HepG2 (cell line): ENCODE measurements around the gene NEMP2. TPM values are rescaled to one million over a fixed set of nuclear protein-coding genes. Genes with fewer than 3 reads are reported as not detected.

ENCODE experiments used
- ATAC-seq: fragments of 200-7000 bp; cut with Tn5 transposase; 3 replicates; pipeline ENCODE4 v1.9.1; 2020; ENCODE audit warnings: mild to moderate bottlenecking, moderate library complexity
- BruUV-seq: library from RNA; stranded (reverse); fragments of 400-500 nt; replicated peaks from 2 replicates; lab custom pipeline; 2021; lab: Mats Ljungman, UMichigan
- CTCF ChIA-PET: fragments of 300-600 bp; formaldehyde crosslinking; extraction: SDS; loops from one replicate; lab custom pipeline; 2021; ENCODE audit warnings: low total read pairs, inconsistent platforms, low intra/inter-chr PET ratio; lab: Yijun Ruan, JAX
- POLR2A ChIA-PET: fragments of 350-600 bp; sonication (Branson Sonifier 250); formaldehyde crosslinking; loops from one replicate; lab custom pipeline; 2020; ENCODE audit warnings: antibody characterized with exemption, inconsistent platforms; lab: Yijun Ruan, JAX
- DNase-seq: peaks from one replicate; pipeline ENCODE4 v3.0.0-alpha.2; 2015; ENCODE audit warnings: low spot score
- FAIRE-seq: peaks from 3 replicates; lab custom pipeline; 2011; peaks lifted over from hg19 to GRCh38; lab: Jason Lieb, UNC
- H2AFZ ChIP-seq: one replicate; pipeline ENCODE4 v1.6.1; 2011; ENCODE audit warnings: low read length, inconsistent platforms
- H3K27ac ChIP-seq: fragments of 300-600 bp; 3 replicates; pipeline ENCODE4 v1.8.0; 2011; ENCODE audit warnings: mixed run types, mild to moderate bottlenecking, mixed read lengths, low read length, inconsistent platforms; ENCODE audit not compliant: insufficient read depth; ENCODE audit errors: extremely low read length
- H3K27me3 ChIP-seq, 2 experiments: fragments of 200-600 bp in 1 of 2; 2 replicates in 1 of 2; 3 replicates in 1 of 2; pipeline versions ENCODE4 v1.6.0 to v1.8.0; 2011; ENCODE audit warnings: low read length in 2 of 2, mild to moderate bottlenecking in 2 of 2, moderate library complexity in 2 of 2, inconsistent platforms in 1 of 2; ENCODE audit not compliant: insufficient read depth in 2 of 2, control insufficient read depth in 1 of 2
- H3K36me3 ChIP-seq, 2 experiments: fragments of 200-600 bp in 1 of 2; replicated peaks in 1 of 2; 2 replicates in 1 of 2; 3 replicates in 1 of 2; pipeline versions ENCODE4 v1.5.1 to v1.8.0; 2011; ENCODE audit warnings: low read length in 2 of 2, inconsistent platforms in 1 of 2; ENCODE audit not compliant: insufficient read depth in 2 of 2, control insufficient read depth in 1 of 2
- H3K4me1 ChIP-seq: 2 replicates; pipeline ENCODE4 v1.5.1; 2012; ENCODE audit warnings: low read length, inconsistent platforms; ENCODE audit not compliant: insufficient read depth
- H3K4me2 ChIP-seq: 2 replicates; pipeline ENCODE4 v1.6.0; 2011; ENCODE audit warnings: low read depth, low read length, inconsistent platforms
- H3K4me3 ChIP-seq, 3 experiments: fragments of 200-600 bp in 1 of 3; sonication (generic), shearing (Covaris generic) in 1 of 3; replicated peaks in 1 of 3; 2 replicates each; pipeline ENCODE4 v1.5.1; 2011 to 2016; ENCODE audit warnings: low read length in 3 of 3, inconsistent platforms in 2 of 3, low read depth in 2 of 3, mild to moderate bottlenecking in 2 of 3, control low read depth in 1 of 3, mixed read lengths in 1 of 3; ENCODE audit not compliant: insufficient read depth in 1 of 3
- H3K79me2 ChIP-seq: one replicate; pipeline ENCODE4 v1.6.1; 2011; ENCODE audit warnings: low read length, inconsistent platforms; ENCODE audit not compliant: insufficient read depth
- H3K9ac ChIP-seq: 2 replicates; pipeline ENCODE4 v1.6.0; 2011; ENCODE audit warnings: mild to moderate bottlenecking, low read depth, low read length, inconsistent platforms; ENCODE audit not compliant: insufficient read depth
- H3K9me3 ChIP-seq: 2 replicates; pipeline ENCODE4 v1.5.1; 2012; ENCODE audit warnings: mild to moderate bottlenecking, low read length
- H4K20me1 ChIP-seq: 2 replicates; pipeline ENCODE4 v1.6.0; 2011; ENCODE audit warnings: inconsistent platforms, mild to moderate bottlenecking, low read length, moderate library complexity; ENCODE audit not compliant: insufficient read depth
- CENPBD1 ChIP-seq: sonication (generic); formaldehyde crosslinking; IDR thresholded peaks from 2 replicates; pipeline ENCODE4 v1.8.0; 2022; ENCODE audit warnings: missing genetic modification reagents, low read depth, mild to moderate bottlenecking, borderline replicate concordance
- ETV6 ChIP-seq: sonication (generic); formaldehyde crosslinking; conservative IDR thresholded peaks from 2 replicates; pipeline ENCODE4 v1.4.0; 2020; ENCODE audit warnings: missing genetic modification reagents
- PAF1 ChIP-seq: IDR thresholded peaks from 2 replicates; pipeline ENCODE4 v1.6.1; 2016; ENCODE audit warnings: missing genetic modification reagents, missing compliant biosample characterization
- SALL1 ChIP-seq: sonication (generic); formaldehyde crosslinking; IDR thresholded peaks from 2 replicates; pipeline ENCODE4 v1.8.0; 2022; ENCODE audit warnings: mild to moderate bottlenecking, missing genetic modification reagents
- SSRP1 ChIP-seq: IDR thresholded peaks from 2 replicates; pipeline ENCODE4 v1.6.1; 2016; ENCODE audit warnings: control low read depth
- TSC22D2 ChIP-seq: sonication (generic); formaldehyde crosslinking; IDR thresholded peaks from 2 replicates; pipeline ENCODE4 v1.5.1; 2020; ENCODE audit warnings: missing genetic modification reagents, mild to moderate bottlenecking, borderline replicate concordance
- ZNF180 ChIP-seq: sonication (generic); formaldehyde crosslinking; IDR thresholded peaks from 2 replicates; pipeline ENCODE4 v1.4.0; 2020; ENCODE audit warnings: low read depth, missing genetic modification reagents, borderline replicate concordance
- ZNF256 ChIP-seq: sonication (generic); formaldehyde crosslinking; conservative IDR thresholded peaks from 2 replicates; pipeline ENCODE4 v1.4.0; 2020; ENCODE audit warnings: missing genetic modification reagents
- ZNF709 ChIP-seq: sonication (generic); formaldehyde crosslinking; IDR thresholded peaks from 2 replicates; pipeline ENCODE4 v1.5.0; 2020; ENCODE audit warnings: mild to moderate bottlenecking, missing genetic modification reagents
- WGBS: methylation state at CpG from one replicate; pipeline ENCODE4 v1.1.6; 2017; ENCODE audit warnings: low lambda C conversion rate; 5-methylcytosine and 5-hydroxymethylcytosine counted together
- in situ Hi-C: cut with HindIII; loops from 2 replicates; pipeline ENCODE4 v1.10.0; 2017; ENCODE audit warnings: low pct_unique_long_range_greater_than_20kb; ENCODE audit not compliant: extremely low pct_ligation_motif_present
- intact Hi-C: fragments of 100-400 bp; cut with micrococcal nuclease; formaldehyde crosslinking; loops from one replicate; pipeline ENCODE4 v1.10.0; 2022; ENCODE audit not compliant: unreplicated experiment
- polyA plus RNA-seq, 8 experiments: library from polyadenylated mRNA; depleted of rRNA in 3 of 8; stranded (reverse) in 7 of 8; unstranded in 1 of 8; fragments of >200 nt; fragmentation: Illumina TruSeq in 4 of 8; extraction: Trizol in 4 of 8; gene quantifications; 2 replicates each; pipeline versions ENCODE4 v1.2.1 to v1.2.3, GENCODE V29; 2011 to 2016; ENCODE audit warnings: low read depth in 4 of 8, missing spikeins in 1 of 8, mixed read lengths in 1 of 8; ENCODE audit not compliant: insufficient read depth in 1 of 8
- total RNA-seq, 5 experiments: library from RNA; depleted of rRNA; stranded (reverse); fragments of >200 nt; fragmentation: Illumina TruSeq; extraction: Trizol; gene quantifications; 2 replicates each; pipeline ENCODE4 v1.2.3, GENCODE V29; 2016; ENCODE audit warnings: low read depth in 1 of 5
- TF ChIP-seq, protein P1 (sequence below): sonication (generic); formaldehyde crosslinking; IDR thresholded peaks from 2 replicates; pipeline ENCODE4 v1.4.0; 2020; ENCODE audit warnings: mild to moderate bottlenecking, missing genetic modification reagents
- TF ChIP-seq, protein P2 (sequence below): sonication (generic); formaldehyde crosslinking; IDR thresholded peaks from 2 replicates; pipeline ENCODE4; 2020; ENCODE audit warnings: missing genetic modification reagents, mild to moderate bottlenecking, borderline replicate concordance
- TF ChIP-seq, protein P3 (sequence below): sonication (generic); formaldehyde crosslinking; IDR thresholded peaks from 2 replicates; pipeline ENCODE4 v1.4.0; 2020; ENCODE audit warnings: missing genetic modification reagents, borderline replicate concordance

The NEMP2 gene
- total and polyA plus RNA-seq, 2 of the 13 experiments (the other 11 are each of a cell fraction or from before 2014, with no cell fraction given) = 2.4 to 9.8 TPM

GRCh38 chr2:190561094-190561493 lies 26.6 kb upstream of the NEMP2 start:
- no peak overlapping the region for H3K4me2 ChIP-seq
- no peaks in the 10 kb centered on the region for H3K79me2 ChIP-seq
- no peaks in the 10 kb centered on the region for H4K20me1 ChIP-seq
- in situ Hi-C loops = no loop called here
- ChIA-PET POLR2A (no interaction called here), CTCF (no interaction called here)
- ATAC-seq = no peak
- FAIRE-seq = no peak
- no peak overlapping the region for H3K4me3 ChIP-seq
- BruUV-seq = no TSS peak
- no peak for DNase-seq
- no peaks in the 10 kb centered on the region for H3K9me3 ChIP-seq
- no peaks in the 10 kb centered on the region for H3K36me3 ChIP-seq
- H3K4me1 ChIP-seq = no peaks in the 10 kb centered on the region
- H3K27me3 ChIP-seq = no peaks in the 10 kb centered on the region
- no peak overlapping the region for H3K9ac ChIP-seq
- no peak overlapping the region for H3K27ac ChIP-seq
- intact Hi-C loops = no loop called here
- H2AFZ ChIP-seq = no peak overlapping the region
- WGBS = 32% methylated on average over 3 of the region's 3 CpGs
- no peak for TF ChIP-seq SALL1 (CRISPR knock-in tag)
- TF ChIP-seq SSRP1 (CRISPR knock-in tag) = no peak
- TF ChIP-seq, protein P1, sequence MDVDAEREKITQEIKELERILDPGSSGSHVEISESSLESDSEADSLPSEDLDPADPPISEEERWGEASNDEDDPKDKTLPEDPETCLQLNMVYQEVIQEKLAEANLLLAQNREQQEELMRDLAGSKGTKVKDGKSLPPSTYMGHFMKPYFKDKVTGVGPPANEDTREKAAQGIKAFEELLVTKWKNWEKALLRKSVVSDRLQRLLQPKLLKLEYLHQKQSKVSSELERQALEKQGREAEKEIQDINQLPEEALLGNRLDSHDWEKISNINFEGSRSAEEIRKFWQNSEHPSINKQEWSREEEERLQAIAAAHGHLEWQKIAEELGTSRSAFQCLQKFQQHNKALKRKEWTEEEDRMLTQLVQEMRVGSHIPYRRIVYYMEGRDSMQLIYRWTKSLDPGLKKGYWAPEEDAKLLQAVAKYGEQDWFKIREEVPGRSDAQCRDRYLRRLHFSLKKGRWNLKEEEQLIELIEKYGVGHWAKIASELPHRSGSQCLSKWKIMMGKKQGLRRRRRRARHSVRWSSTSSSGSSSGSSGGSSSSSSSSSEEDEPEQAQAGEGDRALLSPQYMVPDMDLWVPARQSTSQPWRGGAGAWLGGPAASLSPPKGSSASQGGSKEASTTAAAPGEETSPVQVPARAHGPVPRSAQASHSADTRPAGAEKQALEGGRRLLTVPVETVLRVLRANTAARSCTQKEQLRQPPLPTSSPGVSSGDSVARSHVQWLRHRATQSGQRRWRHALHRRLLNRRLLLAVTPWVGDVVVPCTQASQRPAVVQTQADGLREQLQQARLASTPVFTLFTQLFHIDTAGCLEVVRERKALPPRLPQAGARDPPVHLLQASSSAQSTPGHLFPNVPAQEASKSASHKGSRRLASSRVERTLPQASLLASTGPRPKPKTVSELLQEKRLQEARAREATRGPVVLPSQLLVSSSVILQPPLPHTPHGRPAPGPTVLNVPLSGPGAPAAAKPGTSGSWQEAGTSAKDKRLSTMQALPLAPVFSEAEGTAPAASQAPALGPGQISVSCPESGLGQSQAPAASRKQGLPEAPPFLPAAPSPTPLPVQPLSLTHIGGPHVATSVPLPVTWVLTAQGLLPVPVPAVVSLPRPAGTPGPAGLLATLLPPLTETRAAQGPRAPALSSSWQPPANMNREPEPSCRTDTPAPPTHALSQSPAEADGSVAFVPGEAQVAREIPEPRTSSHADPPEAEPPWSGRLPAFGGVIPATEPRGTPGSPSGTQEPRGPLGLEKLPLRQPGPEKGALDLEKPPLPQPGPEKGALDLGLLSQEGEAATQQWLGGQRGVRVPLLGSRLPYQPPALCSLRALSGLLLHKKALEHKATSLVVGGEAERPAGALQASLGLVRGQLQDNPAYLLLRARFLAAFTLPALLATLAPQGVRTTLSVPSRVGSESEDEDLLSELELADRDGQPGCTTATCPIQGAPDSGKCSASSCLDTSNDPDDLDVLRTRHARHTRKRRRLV (CRISPR knock-in tag) = no peak
- no peak for TF ChIP-seq ETV6 (CRISPR knock-in tag)
- TF ChIP-seq, protein P2, sequence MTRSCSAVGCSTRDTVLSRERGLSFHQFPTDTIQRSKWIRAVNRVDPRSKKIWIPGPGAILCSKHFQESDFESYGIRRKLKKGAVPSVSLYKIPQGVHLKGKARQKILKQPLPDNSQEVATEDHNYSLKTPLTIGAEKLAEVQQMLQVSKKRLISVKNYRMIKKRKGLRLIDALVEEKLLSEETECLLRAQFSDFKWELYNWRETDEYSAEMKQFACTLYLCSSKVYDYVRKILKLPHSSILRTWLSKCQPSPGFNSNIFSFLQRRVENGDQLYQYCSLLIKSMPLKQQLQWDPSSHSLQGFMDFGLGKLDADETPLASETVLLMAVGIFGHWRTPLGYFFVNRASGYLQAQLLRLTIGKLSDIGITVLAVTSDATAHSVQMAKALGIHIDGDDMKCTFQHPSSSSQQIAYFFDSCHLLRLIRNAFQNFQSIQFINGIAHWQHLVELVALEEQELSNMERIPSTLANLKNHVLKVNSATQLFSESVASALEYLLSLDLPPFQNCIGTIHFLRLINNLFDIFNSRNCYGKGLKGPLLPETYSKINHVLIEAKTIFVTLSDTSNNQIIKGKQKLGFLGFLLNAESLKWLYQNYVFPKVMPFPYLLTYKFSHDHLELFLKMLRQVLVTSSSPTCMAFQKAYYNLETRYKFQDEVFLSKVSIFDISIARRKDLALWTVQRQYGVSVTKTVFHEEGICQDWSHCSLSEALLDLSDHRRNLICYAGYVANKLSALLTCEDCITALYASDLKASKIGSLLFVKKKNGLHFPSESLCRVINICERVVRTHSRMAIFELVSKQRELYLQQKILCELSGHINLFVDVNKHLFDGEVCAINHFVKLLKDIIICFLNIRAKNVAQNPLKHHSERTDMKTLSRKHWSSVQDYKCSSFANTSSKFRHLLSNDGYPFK = no peak
- TF ChIP-seq PAF1 = no peak
- no peak for TF ChIP-seq CENPBD1 (CRISPR knock-in tag)
- TF ChIP-seq, protein P3, sequence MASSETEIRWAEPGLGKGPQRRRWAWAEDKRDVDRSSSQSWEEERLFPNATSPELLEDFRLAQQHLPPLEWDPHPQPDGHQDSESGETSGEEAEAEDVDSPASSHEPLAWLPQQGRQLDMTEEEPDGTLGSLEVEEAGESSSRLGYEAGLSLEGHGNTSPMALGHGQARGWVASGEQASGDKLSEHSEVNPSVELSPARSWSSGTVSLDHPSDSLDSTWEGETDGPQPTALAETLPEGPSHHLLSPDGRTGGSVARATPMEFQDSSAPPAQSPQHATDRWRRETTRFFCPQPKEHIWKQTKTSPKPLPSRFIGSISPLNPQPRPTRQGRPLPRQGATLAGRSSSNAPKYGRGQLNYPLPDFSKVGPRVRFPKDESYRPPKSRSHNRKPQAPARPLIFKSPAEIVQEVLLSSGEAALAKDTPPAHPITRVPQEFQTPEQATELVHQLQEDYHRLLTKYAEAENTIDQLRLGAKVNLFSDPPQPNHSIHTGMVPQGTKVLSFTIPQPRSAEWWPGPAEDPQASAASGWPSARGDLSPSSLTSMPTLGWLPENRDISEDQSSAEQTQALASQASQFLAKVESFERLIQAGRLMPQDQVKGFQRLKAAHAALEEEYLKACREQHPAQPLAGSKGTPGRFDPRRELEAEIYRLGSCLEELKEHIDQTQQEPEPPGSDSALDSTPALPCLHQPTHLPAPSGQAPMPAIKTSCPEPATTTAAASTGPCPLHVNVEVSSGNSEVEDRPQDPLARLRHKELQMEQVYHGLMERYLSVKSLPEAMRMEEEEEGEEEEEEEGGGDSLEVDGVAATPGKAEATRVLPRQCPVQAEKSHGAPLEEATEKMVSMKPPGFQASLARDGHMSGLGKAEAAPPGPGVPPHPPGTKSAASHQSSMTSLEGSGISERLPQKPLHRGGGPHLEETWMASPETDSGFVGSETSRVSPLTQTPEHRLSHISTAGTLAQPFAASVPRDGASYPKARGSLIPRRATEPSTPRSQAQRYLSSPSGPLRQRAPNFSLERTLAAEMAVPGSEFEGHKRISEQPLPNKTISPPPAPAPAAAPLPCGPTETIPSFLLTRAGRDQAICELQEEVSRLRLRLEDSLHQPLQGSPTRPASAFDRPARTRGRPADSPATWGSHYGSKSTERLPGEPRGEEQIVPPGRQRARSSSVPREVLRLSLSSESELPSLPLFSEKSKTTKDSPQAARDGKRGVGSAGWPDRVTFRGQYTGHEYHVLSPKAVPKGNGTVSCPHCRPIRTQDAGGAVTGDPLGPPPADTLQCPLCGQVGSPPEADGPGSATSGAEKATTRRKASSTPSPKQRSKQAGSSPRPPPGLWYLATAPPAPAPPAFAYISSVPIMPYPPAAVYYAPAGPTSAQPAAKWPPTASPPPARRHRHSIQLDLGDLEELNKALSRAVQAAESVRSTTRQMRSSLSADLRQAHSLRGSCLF (CRISPR knock-in tag) = no peak
- TF ChIP-seq ZNF256 (CRISPR knock-in tag) = no peak
- TF ChIP-seq ZNF709 = no peak
- no peak for TF ChIP-seq ZNF180 (CRISPR knock-in tag)
- no peak for TF ChIP-seq TSC22D2 (CRISPR knock-in tag)
